NCI-H510A treated with DMSO at 0.1 percent for 48 hours (cell line): ENCODE results near the gene SIRT3.

ENCODE experiments used
- DNase-seq: peaks from one replicate; lab custom pipeline; 2025; lab: John Stamatoyannopoulos, UW

Gene SIRT3

DNA sequence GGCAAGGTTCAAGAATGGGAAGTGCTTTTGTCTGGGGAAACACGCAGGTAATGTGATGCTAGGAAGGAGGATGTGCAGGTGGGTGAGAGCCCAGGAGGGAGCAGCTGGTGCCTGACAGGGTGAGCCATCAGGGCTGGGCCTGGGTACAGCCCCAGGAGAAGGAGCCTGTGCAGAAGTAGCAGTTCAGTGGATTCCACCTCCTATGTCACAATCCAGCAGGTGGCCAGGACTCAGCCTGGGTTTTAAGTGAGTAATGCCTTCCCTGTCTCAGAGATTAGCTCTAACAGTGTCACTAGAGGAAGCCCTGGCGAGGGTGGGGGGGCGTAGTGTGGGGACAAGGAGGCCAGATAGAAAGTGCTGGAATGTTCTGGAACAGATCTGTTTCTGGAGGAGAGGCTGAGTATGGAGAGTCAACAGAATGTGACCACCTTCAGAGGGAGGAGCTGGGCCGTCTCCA lies 20.5 kb downstream of the SIRT3 start:
- DNase-seq: no peak

DNA sequence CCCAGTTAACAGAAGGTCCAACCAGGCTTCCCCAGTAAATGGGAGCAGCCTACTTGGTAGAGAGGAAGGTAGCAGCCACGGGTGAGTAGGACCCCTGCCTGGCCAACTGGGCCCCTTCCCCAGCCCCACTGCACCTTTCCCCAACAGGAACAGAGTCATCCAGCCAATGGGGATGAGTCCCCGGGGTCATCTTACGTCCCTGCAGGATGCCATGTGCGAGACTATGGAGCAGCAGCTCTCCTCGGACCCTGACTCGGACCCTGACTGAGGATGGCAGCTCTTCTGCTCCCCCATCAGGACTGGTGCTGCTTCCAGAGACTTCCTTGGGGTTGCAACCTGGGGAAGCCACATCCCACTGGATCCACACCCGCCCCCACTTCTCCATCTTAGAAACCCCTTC lies 22.1 kb downstream of the SIRT3 start:
- no peak for DNase-seq

DNA sequence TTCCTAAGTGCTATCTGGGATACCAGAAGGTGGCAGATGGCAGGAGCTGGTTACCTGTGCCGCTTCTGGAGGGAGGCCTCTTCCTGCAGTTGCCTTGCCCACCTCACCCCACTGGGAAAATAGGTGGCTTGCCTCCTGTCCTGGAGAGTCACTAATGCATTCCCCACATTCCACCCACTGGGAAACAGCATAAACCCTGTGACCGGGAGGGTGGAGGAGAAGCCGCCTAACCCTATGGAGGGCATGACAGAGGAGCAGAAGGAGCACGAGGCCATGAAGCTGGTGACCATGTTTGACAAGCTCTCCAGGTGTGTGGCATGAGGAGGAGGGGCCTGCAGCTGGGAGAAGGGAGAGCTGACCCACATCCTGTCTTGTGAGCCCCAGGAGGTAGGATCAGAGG lies 23.0 kb downstream of the SIRT3 start:
- no peak for DNase-seq

DNA sequence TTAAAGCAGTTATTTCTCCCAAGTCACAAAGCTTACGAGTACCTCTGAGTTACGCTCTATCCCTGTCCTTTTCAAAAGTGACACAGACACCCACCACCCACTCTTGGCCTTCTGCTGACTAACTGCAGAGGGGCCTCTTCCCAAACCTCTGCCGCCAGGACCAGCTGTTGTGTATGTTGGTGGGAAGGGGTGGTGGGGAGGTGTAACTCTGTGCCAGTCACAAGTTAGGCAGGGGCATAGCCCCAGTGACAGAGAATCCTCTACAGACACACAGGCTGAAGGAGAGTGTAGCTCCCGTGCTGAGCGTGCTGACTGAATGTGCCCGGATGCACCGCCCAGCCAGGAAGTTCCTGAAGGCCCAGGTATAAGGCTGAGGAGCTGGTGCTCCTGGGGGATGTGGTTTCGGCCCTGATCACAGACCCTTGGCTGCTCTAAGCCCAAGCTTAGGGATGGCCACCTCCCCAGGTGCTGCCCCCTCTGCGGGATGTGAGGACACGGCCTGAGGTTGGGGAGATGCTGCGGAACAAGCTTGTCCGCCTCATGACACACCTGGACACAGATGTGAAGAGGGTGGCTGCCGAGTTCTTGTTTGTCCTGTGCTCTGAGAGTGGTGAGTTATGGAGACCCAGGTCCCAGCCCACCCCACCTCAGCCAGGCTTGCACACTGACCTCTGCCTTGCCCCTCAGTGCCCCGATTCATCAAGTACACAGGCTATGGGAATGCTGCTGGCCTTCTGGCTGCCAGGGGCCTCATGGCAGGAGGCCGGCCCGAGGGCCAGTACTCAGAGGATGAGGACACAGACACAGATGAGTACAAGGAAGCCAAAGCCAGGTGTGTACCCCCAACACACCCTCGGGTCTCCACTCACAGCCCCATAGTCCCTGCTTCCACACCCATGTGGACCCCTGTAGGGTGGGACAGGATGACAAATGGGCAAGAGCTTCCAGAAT lies 23.7 kb downstream of the SIRT3 start:
- DNase-seq: no peak

DNA sequence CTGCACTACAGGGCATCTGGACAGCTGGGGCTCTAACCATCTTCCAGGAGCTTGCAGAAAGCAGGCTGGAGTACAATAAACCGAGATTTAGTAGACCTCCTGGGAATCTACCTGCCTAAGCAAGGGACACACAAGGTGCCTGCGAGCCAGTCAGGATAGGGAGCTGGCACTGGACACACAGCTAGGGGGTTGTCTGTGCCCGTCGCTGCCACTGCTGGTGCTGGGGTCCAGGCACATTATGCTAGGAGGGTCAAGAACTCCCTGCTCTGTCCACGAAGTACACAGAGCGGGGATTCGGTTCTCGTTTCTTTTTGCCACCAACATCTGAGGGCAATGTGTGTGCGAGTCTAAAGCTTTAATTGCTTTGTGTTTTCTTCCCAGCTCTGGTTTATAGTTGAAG lies 24.4 kb downstream of the SIRT3 start:
- DNase-seq: no peak

DNA sequence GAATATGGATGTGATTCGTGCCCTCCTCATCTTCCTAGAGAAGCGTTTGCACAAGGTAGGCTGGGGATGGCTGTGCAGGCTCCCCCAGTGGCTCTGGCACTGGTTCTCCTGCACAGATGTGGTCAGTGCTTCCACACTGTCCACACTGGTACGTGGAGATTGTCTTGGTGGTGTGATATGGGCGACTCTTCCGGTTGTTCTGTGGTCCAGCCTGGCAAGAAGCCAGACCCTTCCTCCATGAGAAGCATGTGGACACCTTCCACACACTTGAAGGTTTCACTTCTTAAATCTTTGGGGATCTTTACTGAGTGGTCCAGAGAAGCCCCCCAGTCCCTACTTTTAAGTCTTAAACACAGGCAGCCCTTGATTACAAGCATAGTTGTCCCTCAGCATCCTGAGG lies 24.8 kb downstream of the SIRT3 start:
- no peak for DNase-seq

DNA sequence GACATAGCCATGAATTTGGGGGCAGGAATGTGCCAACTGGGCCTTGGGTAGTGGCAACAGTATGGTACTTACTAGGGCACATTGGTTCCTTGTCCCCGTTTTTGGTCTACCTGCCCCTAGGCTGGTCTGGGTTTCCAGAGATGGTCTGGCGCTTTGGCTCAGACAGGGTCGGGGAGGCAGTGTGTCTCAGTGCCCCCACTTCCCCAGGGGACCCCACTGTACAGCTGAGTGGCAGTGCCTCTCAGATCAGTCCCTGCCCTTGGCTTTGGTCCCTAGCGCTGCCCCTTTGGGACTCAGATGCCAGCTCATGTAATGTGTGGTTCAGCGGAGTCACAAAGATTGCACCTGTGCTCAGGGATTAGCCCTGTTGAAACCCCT lies 25.4 kb downstream of the SIRT3 start:
- no peak for DNase-seq

DNA sequence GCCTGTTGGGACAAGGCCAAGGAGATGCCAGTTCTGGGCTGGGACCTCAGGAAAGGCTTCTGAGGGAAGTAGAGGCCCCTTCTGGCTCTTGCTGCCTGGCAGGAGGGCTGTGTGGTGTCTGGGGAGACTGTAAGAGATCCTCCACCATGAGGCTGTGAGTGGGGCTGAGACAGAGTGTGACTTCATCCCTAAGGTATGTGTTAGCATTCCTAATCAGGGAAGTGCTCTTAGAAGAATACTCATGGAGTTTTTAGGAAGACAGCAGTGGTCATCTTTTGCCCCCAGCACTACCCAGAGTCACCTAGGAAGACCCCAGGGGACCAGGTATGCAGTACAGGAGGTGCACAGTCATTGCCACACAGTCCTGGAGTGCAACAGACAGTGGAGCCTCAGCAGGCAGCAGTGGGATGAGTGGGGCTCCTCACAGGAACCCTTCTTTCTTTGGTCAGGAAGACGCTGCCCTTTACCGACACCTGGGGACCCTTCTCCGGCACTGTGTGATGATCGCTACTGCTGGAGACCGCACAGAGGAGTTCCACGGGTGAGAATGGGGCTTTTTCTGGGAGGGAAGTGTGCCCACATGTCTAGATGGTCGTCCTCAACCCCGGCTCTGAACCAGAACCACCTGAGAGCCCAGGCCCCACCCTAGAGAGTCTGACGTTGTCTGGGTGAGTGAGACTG lies 25.9 kb downstream of the SIRT3 start:
- no peak for DNase-seq

DNA sequence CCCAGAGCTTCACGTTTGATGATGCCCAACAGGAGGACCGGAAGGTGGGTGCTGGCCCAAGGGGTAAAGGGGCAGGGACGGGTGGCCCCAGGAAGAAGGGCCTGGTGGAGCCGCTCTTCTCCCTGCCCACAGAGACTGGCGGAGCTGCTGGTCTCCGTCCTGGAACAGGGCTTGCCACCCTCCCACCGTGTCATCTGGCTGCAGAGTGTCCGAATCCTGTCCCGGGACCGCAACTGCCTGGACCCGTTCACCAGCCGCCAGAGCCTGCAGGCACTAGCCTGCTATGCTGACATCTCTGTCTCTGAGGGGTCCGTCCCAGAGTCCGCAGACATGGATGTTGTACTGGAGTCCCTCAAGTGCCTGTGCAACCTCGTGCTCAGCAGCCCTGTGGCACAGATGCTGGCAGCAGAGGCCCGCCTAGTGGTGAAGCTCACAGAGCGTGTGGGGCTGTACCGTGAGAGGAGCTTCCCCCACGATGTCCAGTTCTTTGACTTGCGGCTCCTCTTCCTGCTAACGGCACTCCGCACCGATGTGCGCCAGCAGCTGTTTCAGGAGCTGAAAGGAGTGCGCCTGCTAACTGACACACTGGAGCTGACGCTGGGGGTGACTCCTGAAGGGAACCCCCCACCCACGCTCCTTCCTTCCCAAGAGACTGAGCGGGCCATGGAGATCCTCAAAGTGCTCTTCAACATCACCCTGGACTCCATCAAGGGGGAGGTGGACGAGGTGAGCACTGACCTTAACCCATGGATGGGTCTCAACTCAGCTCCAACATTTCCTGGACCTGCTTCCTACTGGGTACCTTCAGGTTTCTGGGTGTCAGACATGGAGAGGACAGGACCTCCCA lies 26.6 kb downstream of the SIRT3 start:
- no peak for DNase-seq

DNA sequence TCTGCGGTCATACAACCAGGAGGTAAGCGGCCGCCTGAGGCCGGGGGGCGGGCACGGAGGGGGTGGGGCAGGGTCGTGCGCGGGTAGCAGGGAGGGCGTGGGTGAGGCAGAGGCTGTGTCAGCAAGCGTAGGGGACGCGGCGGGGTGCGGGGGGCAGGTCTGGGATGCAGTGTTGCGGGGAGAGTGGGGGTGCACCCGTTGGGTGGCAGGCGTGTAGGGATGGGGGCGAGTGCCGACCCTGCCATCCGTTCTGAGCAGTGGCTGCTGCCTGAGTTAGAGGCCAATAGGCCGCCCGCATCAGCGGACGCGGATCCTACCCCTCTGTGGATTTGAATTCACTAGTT lies 27.3 kb downstream of the SIRT3 start:
- DNase-seq: no peak

DNA sequence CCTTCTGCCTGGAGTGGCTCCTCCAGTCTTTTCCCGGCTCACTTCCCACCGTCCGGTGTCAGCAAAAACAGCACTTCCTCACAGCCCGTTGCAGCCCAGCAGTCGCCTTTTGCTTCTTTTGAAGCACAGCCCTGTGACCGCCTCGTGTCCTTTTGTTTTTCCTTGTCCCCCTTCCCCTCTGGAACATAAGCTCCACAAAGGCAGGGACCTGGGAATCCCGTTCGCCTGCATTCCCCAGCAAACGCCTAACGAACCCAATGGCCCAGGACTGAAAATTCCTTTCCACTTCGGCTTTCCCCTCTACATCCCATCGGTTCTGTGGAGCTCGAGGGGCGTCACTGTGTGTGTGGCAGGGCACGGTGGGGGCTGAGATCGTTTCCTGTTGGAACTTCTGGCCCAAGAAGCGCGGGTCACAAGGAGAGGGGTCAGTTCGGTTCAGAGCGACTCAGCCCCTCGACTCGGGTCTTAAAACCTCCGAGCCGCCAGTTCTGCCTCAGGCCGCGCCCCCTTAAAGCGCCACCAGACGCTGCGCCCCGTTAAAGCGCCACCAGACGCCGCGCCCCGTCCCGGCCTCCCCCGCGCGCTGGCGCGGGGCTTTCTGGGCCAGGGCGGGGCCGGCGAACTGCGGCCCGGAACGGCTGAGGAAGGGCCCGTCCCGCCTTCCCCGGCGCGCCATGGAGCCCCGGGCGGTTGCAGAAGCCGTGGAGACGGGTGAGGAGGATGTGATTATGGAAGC lies 27.8 kb downstream of the SIRT3 start:
- peak; percentile 1 for DNase-seq

DNA sequence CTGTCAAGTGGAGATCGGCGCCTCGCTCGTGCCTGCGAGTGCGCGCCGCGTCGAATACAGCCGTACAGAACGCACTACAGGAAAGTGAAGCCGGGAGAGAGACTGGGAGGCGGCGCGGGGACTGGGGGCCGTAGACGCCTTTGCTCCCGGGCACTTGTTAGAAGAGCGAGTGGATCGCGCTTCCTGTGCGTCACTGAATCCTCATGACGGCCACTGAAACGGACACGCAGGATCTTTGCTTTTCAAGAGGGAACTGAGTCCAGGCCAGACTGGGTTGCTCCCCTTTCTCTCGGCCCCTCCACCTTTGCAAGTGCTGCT lies 28.3 kb downstream of the SIRT3 start:
- DNase-seq: no peak

DNA sequence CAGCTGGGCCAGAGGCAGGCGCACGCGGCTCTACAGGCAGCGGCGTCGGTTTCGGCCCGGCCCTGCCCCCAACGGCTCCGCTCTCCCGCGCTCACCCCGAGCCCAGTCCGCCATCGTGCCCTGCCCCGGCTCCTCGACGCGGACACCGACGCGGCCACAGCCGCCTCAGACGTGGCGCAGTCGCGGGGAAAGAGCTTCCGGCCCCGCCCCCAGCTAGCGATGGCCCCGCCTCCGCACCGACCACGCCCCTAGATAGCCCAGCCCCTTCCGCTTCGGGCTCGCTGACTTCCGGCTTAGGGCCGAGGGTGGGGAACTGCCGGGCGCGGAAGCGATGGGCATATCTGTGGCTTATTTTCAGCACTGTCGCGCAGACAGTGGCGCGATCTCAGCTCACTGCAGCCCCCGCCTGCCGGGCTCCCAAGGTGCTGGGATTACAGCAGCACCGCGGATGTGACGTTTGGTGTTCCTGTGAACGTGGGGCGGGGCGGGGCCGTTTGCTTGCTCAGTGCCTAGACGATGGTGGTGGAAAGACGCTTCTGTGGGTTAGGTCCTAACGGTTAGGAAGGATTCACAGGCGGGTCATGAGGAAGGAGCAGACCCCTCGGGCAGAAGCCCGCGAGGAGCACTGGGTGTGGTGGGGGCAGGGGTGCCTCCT lies 28.8 kb downstream of the SIRT3 start, which contains the start of the genes BET1L and RIC8A:
Gene BET1L, minus strand, starts transcription at position 192 of the 655 bp plus-strand sequence. Its CDS starts 78 bp downstream, at position 114.
Gene RIC8A, plus strand, starts transcription at position 501 of the 655 bp plus-strand sequence. CDS start 1,147 bp downstream, outside the sequence.
- peak; percentile 18 for DNase-seq

DNA sequence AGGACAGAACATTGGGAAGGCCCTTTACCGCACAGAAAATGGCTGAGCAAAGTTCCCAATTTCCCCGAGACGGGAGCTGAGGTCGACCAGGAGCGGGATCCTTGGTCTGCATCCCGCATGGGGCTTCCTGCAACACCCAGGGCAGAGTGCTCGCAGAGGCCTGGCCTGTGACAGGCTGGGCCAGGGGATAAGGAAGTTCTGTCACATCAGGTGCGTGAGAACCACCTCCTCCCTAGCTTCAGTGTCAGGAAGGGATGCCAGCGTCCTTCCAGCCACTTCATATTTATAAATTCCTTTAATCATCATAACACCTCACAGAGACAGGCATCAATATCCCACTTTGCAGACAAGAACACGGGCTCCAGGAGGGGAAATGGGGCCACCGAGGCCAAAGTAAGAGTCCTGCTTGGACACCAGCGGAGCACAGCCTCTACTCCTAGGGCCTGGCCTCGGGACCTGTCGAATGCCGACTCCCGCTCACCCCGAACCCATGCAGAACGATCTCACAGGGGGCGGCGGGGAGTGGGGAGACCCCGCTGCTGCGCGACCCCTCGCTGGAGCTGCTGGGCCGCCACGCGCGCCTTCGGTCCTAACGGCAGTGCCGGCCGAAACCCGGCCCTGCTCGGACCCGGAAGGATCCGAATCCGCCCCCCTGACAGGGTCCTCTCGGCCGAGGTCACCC lies 29.5 kb downstream of the SIRT3 start:
- no peak for DNase-seq

DNA sequence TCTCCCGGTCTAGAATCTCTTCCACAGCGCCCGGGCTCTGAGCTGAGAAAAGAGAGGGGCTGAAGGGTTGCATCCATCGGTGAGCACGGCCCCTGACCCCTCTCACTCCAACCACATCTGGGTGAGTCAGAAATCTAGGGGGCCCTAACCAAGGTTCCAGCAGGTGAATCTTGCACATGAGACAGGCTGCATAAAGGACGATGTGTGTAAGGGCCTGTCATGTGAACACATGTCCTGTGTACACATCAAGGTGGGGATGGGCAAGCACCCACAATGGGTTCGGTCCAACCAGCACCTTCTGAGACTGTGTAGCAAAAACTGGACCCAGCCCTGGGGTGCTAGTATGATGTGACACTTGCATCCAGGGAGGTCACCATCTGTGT lies 30.1 kb downstream of the SIRT3 start:
- DNase-seq: no peak

DNA sequence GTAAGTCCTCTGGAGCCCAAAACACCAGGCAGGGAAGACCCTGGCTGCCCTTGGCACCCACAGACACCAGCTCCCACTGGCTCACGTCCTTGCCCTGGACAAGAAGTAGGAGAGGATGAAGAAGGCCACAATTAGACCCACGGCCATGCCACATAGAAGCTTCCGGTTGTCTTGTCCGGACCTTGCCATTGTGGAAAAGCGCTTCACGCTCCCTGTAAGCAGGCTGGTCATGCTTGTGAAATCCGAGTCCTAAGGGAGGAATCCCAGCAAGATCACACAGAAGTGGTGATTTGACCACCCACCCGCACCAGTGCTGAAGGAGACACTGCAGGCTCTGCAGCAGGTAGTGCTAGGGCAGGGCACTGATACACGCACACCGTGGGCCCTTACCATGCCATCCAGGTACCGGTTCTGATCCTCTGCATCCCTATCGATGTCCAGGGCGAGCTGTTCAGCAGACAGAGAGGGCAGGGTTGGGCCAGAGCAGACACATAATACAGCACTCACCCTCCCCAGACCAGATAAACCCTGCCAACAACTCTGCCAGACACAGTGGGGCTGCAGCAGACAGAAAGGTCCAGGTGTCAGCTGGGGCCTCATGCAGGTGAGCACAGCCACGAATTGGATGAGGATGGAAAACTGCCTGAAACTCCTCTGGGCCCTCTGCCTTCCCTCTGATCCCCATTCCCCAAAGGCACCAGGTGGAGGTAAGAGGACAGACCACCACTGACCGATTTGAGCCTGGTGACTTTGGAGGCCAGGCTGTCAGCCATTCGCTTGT lies 30.7 kb downstream of the SIRT3 start:
- no peak for DNase-seq

DNA sequence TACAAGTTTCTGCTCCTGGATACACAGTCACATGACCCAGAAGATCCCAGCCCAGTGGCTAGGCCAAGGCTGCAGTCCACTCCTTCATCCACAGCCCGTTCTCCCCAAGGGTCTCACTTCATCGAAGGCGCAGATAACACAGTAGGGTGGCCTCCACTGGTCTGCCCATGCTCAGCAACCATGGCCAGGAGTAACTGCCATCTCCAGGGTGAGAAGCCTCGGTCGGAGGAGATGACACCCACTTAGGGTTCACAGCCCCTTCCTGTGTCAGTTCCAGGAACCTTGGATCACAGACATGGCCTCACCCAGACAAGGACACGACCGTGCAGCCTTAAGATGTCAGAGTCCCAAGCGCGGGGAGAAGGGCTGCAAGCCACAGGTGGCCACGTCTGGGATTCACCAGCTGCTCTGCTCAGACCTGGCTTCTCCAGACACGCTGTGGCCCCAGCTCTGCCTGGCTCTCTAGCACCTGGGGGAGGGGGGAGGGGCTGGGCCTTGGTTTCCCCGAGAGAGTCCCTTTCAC lies 31.5 kb downstream of the SIRT3 start:
- DNase-seq: no peak

DNA sequence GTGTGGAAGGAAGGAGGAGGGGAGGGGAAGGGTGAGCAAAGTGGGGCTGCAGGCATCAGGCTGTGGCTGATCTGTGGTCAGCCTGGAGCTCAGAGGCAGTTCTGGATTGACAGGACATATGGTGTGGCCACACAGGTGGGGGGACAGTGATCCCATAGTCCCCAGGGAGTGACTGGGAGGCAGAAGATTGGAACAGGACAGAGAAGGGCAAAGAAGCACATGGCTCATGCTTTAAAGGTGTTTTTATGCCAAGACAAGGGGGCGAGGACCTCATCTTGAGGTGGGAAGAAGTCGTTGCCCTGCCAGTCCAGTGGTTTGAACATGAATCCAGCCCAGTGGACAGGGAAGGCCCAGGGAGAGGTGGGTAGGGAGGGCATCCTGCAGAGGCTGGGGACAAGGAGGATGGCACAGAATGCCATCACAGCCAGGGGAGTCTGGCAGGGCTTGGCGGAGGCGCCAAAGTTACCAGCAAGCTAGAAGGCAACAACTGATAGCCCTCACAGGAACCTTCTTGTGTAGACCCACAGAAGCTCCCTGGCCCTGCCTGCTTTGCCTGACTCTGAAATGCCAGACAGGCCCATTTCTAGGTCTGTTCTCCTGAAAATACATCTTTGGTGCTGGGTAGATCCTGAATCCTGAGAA lies 32.1 kb downstream of the SIRT3 start:
- no peak for DNase-seq
